CD14-positive monocyte (primary cell): ENCODE results near the gene CLCNKB. TPM values are rescaled to one million over a fixed set of nuclear protein-coding genes. Genes with fewer than 3 reads are reported as not detected.
"Not testable (repeated sequence)": the region's sequence is repeated elsewhere in the genome, so short reads cannot be mapped to it uniquely, and the experiment has no call there.

ENCODE experiments used
- DNase-seq, 3 donors: peaks; one replicate each; pipeline ENCODE4 v3.0.0-alpha.2; 2011 to 2022
- H2AFZ ChIP-seq: 2 replicates; pipeline ENCODE4 v1.6.0; 2012; ENCODE audit warnings: mild to moderate bottlenecking, low read depth, low read length, inconsistent platforms; ENCODE audit not compliant: insufficient read depth, poor library complexity, severe bottlenecking
- H3K27ac ChIP-seq, 2 donors: 1 replicate in 1 of 2; 2 replicates in 1 of 2; pipeline ENCODE4 v1.5.1; 2012 to 2013; ENCODE audit warnings: low read length in 2 of 2, control low read depth in 1 of 2, inconsistent platforms in 1 of 2, low read depth in 1 of 2, mild to moderate bottlenecking in 1 of 2
- H3K27me3 ChIP-seq, 2 donors: one replicate each; pipeline versions ENCODE4 v1.6.0 to v1.6.1; 2011 to 2013; ENCODE audit warnings: low read length in 2 of 2; ENCODE audit not compliant: control insufficient read depth in 2 of 2, insufficient read depth in 2 of 2
- H3K36me3 ChIP-seq, 2 donors: replicated peaks in 1 of 2; 1 replicate in 1 of 2; 2 replicates in 1 of 2; pipeline versions ENCODE4 v1.5.1 to v1.6.1; 2012 to 2013; ENCODE audit warnings: low read length in 2 of 2, control low read depth in 1 of 2, inconsistent platforms in 1 of 2, mild to moderate bottlenecking in 1 of 2; ENCODE audit not compliant: insufficient read depth in 2 of 2, control insufficient read depth in 1 of 2
- H3K4me1 ChIP-seq, 2 donors: 1 replicate in 1 of 2; 2 replicates in 1 of 2; pipeline versions ENCODE4 v1.5.1 to v1.6.1; 2012 to 2013; ENCODE audit warnings: low read length in 2 of 2, control low read depth in 1 of 2, inconsistent platforms in 1 of 2, mild to moderate bottlenecking in 1 of 2, moderate library complexity in 1 of 2; ENCODE audit not compliant: insufficient read depth in 2 of 2, control insufficient read depth in 1 of 2
- H3K4me2 ChIP-seq: replicated peaks from 2 replicates; pipeline ENCODE3; 2012; ENCODE audit warnings: low read length, moderate library complexity, mild to moderate bottlenecking; ENCODE audit not compliant: poor library complexity, severe bottlenecking; ENCODE audit errors: extremely low read depth
- H3K4me3 ChIP-seq, 3 experiments: fragments of 200-600 bp in 1 of 3; sonication (generic) in 1 of 3; replicated peaks in 1 of 3; 1 replicate in 2 of 3; 2 replicates in 1 of 3; pipeline ENCODE4 v1.5.1; 2011 to 2013; ENCODE audit warnings: low read length in 3 of 3, mild to moderate bottlenecking in 3 of 3, control low read depth in 2 of 3, low read depth in 2 of 3, inconsistent platforms in 1 of 3, moderate library complexity in 1 of 3
- H3K79me2 ChIP-seq: 2 replicates; pipeline ENCODE4 v1.6.0; 2012; ENCODE audit warnings: mild to moderate bottlenecking, control low read depth, inconsistent platforms, low read length, moderate library complexity; ENCODE audit not compliant: insufficient read depth
- H3K9ac ChIP-seq: 2 replicates; pipeline ENCODE4 v1.6.0; 2017; ENCODE audit warnings: low read length, mild to moderate bottlenecking; ENCODE audit not compliant: insufficient read depth, poor library complexity, severe bottlenecking
- H3K9me3 ChIP-seq, 2 donors: replicated peaks in 1 of 2; 1 replicate in 1 of 2; 2 replicates in 1 of 2; pipeline versions ENCODE4 v1.5.1 to v1.6.1; 2012 to 2013; ENCODE audit warnings: low read length in 2 of 2, control low read depth in 1 of 2; ENCODE audit not compliant: control insufficient read depth in 1 of 2, insufficient read depth in 1 of 2
- H4K20me1 ChIP-seq: 2 replicates; pipeline ENCODE4 v1.6.0; 2012; ENCODE audit warnings: mild to moderate bottlenecking, low read length, control low read depth, moderate library complexity; ENCODE audit not compliant: insufficient read depth
- H3K27ac Mint-ChIP-seq, 7 donors: one replicate each; pipeline ENCODE4 v1.8.0; 2020; ENCODE audit warnings: mild to moderate bottlenecking in 7 of 7, mixed read lengths in 7 of 7, moderate library complexity in 6 of 7, inconsistent platforms in 2 of 7
- H3K27me3 Mint-ChIP-seq, 3 donors: one replicate each; pipeline ENCODE4 v1.8.0; 2021 to 2022; ENCODE audit warnings: low read depth in 3 of 3, mild to moderate bottlenecking in 3 of 3, mixed read lengths in 3 of 3, moderate library complexity in 3 of 3, inconsistent platforms in 1 of 3
- H3K36me3 Mint-ChIP-seq, 2 donors: one replicate each; pipeline ENCODE4 v1.8.0; 2020; ENCODE audit warnings: mixed read lengths in 2 of 2, inconsistent platforms in 1 of 2, mild to moderate bottlenecking in 1 of 2
- H3K4me1 Mint-ChIP-seq: one replicate; pipeline ENCODE4 v1.8.0; 2020; ENCODE audit warnings: mild to moderate bottlenecking, mixed read lengths
- H3K4me3 Mint-ChIP-seq, 2 donors: one replicate each; pipeline ENCODE4 v1.8.0; 2020; ENCODE audit warnings: mild to moderate bottlenecking in 2 of 2, mixed read lengths in 2 of 2, moderate library complexity in 1 of 2
- H3K9me3 Mint-ChIP-seq, 7 donors: one replicate each; pipeline ENCODE4 v1.8.0; 2020 to 2022; ENCODE audit warnings: mixed read lengths in 7 of 7, mild to moderate bottlenecking in 6 of 7, moderate library complexity in 6 of 7, inconsistent platforms in 2 of 7
- WGBS: methylation state at CpG from one replicate; pipeline ENCODE4 v1.1.5; 2013; ENCODE audit warnings: missing lambda C conversion rate; ENCODE audit not compliant: insufficient coverage; 5-methylcytosine and 5-hydroxymethylcytosine counted together
- intact Hi-C, 2 donors: fragments of 100-400 bp; cut with micrococcal nuclease; formaldehyde crosslinking; loops; one replicate each; pipeline versions ENCODE4 v1.15.0 to v1.15.1; 2023
- polyA plus RNA-seq, 3 donors: library from polyadenylated mRNA; depleted of rRNA in 1 of 3; unstranded in 2 of 3; stranded (reverse) in 1 of 3; fragments of 300-500 nt in 2 of 3; fragments of >200 nt in 1 of 3; fragmentation: Illumina TruSeq in 2 of 3; gene quantifications; 1 replicate in 2 of 3; 2 replicates in 1 of 3; pipeline ENCODE4 v1.2.3, GENCODE V29; 2012 to 2021
- TF ChIP-seq, protein P1 (sequence below): fragments of 200-600 bp; IDR thresholded peaks from one replicate; pipeline ENCODE4 v1.8.0; 2022; ENCODE audit warnings: antibody characterized with exemption, mild to moderate bottlenecking

CLCNKB gene
- polyA plus RNA-seq, 3 donors, result not detected

DNA sequence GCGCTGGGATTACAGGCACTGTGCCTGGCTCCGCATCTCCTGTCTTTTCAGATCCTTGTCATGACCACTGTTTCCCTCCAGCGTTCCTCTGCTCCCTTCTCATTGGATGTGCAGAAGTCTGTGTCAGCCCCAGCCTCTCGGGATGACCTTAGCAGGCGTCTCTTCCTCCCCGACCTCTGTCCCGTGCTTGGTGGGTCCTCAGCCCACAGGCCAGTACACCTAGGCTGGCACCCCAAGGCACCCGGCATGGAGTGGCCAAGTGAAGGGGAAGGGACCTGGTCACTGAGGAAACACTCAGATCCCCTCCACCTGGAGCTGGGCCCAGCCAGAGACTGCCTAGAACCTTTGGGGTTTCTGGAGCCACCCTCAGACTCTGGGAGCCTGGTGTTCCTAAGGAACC is 2.4 kb upstream of the CLCNKB start:
- intact Hi-C loops, result loop anchor here in 1 of 2 donors (2.0 kb wide), 1 partner anchor 22 kb away; no protein-coding TSS in a partner anchor
- DNase-seq, result no peak
- H3K4me1 ChIP-seq, result no peaks in the 10 kb centered on the region
- no peaks in the 10 kb centered on the region for H3K9me3 ChIP-seq
- TF ChIP-seq, protein P1, sequence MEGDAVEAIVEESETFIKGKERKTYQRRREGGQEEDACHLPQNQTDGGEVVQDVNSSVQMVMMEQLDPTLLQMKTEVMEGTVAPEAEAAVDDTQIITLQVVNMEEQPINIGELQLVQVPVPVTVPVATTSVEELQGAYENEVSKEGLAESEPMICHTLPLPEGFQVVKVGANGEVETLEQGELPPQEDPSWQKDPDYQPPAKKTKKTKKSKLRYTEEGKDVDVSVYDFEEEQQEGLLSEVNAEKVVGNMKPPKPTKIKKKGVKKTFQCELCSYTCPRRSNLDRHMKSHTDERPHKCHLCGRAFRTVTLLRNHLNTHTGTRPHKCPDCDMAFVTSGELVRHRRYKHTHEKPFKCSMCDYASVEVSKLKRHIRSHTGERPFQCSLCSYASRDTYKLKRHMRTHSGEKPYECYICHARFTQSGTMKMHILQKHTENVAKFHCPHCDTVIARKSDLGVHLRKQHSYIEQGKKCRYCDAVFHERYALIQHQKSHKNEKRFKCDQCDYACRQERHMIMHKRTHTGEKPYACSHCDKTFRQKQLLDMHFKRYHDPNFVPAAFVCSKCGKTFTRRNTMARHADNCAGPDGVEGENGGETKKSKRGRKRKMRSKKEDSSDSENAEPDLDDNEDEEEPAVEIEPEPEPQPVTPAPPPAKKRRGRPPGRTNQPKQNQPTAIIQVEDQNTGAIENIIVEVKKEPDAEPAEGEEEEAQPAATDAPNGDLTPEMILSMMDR, result no peak
- WGBS, result 75% methylated on average over 7 of the region's 8 CpGs
- Mint-ChIP-seq H3K4me1 (no peaks in the 10 kb centered on the region), H3K27me3 (peaks cover 4 to 13% (median 10%) of the 10 kb centered on the region in 3 donors), H3K9me3 (no peaks in the 10 kb centered on the region), H3K4me3 (no peak overlapping the region), H3K36me3 (no peaks in the 10 kb centered on the region), H3K27ac (no peak overlapping the region)
- no peak overlapping the region for H3K9ac ChIP-seq
- no peak overlapping the region for H3K4me3 ChIP-seq
- no peak overlapping the region for H2AFZ ChIP-seq
- no peaks in the 10 kb centered on the region for H3K27me3 ChIP-seq
- H3K27ac ChIP-seq, result no peak overlapping the region
- no peak overlapping the region for H3K4me2 ChIP-seq
- no peaks in the 10 kb centered on the region for H4K20me1 ChIP-seq
- H3K79me2 ChIP-seq, result no peaks in the 10 kb centered on the region
- H3K36me3 ChIP-seq, result no peaks in the 10 kb centered on the region

GRCh38 chr1:16042096-16042495 is 1.5 kb upstream of the CLCNKB start:
- Mint-ChIP-seq H3K9me3 (peaks cover 0 to 1% (median 0%) of the 10 kb centered on the region in 7 donors), H3K4me3 (no peak overlapping the region), H3K4me1 (no peaks in the 10 kb centered on the region), H3K36me3 (no peaks in the 10 kb centered on the region), H3K27ac (no peak overlapping the region), H3K27me3 (peaks cover 4 to 11% (median 10%) of the 10 kb centered on the region in 3 donors)
- intact Hi-C loops, result no loop called here
- Histone ChIP-seq H3K79me2 (no peaks in the 10 kb centered on the region), H3K9ac (no peak overlapping the region), H4K20me1 (no peaks in the 10 kb centered on the region), H3K36me3 (no peaks in the 10 kb centered on the region), H3K27me3 (no peaks in the 10 kb centered on the region), H3K27ac (no peak overlapping the region), H3K9me3 (no peaks in the 10 kb centered on the region), H3K4me2 (no peak overlapping the region), H3K4me3 (no peak overlapping the region), H2AFZ (no peak overlapping the region), H3K4me1 (no peaks in the 10 kb centered on the region)
- no peak for DNase-seq
- 97% methylated on average over 4 of the region's 9 CpGs for WGBS
- TF ChIP-seq, protein P1, result no peak

GRCh38 chr1:16042654-16043053 is 928 bp upstream of the CLCNKB start:
- DNase-seq, H3K79me2 ChIP-seq, H3K36me3 Mint-ChIP-seq, H3K4me3 ChIP-seq, H3K4me1 ChIP-seq, H3K4me3 Mint-ChIP-seq, H3K4me2 ChIP-seq, H3K27me3 ChIP-seq, H3K9me3 Mint-ChIP-seq, H3K9me3 ChIP-seq, H3K27ac Mint-ChIP-seq, H3K9ac ChIP-seq, H3K4me1 Mint-ChIP-seq, H3K27ac ChIP-seq, H4K20me1 ChIP-seq, H2AFZ ChIP-seq, H3K36me3 ChIP-seq, intact Hi-C loops: not testable (repeated sequence)
- WGBS, result no CpG with 5 or more reads among the region's 9 CpGs
- peaks cover 6 to 10% (median 6%) of the 10 kb centered on the region in 3 donors for H3K27me3 Mint-ChIP-seq
